HG02623 (cell line): Measurements from ENCODE around the gene THOC1.
"Not testable (repeated sequence)": the region's sequence is repeated elsewhere in the genome, so short reads cannot be mapped to it uniquely, and the experiment has no call there.

Experiments
- ATAC-seq: cut with Tn5 transposase; IDR thresholded peaks from one replicate; pipeline ENCODE4 v1.9.1; 2021; ENCODE audit warnings: moderate library complexity; ENCODE audit not compliant: unreplicated experiment

Gene THOC1, protein sequence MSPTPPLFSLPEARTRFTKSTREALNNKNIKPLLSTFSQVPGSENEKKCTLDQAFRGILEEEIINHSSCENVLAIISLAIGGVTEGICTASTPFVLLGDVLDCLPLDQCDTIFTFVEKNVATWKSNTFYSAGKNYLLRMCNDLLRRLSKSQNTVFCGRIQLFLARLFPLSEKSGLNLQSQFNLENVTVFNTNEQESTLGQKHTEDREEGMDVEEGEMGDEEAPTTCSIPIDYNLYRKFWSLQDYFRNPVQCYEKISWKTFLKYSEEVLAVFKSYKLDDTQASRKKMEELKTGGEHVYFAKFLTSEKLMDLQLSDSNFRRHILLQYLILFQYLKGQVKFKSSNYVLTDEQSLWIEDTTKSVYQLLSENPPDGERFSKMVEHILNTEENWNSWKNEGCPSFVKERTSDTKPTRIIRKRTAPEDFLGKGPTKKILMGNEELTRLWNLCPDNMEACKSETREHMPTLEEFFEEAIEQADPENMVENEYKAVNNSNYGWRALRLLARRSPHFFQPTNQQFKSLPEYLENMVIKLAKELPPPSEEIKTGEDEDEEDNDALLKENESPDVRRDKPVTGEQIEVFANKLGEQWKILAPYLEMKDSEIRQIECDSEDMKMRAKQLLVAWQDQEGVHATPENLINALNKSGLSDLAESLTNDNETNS

DNA sequence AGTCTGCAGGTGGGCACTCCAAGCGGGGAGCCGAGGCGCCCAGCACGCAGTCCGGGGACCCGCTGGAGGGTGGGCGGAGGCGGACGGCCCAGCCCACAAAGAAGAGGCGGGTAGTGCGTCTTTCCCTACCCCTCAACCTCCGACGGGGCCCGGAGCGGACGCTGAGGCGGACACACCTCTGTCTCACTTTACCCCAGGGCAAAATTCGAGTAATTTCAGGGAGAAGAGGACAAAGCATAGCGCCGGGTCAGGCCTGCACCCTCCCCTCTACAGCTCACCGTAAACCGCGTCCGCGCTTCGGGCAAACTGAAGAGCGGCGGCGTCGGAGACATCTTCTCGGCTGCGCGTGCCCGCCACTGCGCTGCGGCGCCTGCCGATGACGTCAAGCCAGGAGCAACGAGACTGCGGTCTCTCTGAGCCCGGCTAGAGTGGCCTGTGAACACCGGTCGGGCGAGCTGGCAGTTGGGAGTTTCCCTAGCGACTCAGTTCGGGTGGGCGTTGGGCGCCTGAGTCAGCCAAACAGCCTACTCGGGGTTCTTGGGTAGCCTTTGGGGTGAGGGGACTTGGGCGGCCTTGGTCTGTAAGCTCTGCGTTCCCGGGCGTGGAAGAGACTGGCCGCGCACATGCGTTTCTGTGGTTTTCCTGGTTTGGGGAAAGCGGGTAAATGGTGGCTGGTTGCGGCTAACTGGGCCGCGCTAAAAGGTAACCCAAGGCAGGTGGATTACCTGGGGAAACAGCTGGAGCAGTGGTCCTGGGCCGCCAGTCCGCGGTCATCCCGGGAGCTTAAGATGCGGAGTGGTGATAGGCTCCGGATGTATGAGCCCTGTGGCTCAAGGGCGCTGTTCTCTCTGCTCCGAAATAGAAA lies at the start of gene THOC1:
Gene THOC1 (minus strand): TSS at position 360 of the 865 bp plus-strand sequence. CDS start 28 bp downstream, at position 332.
- peak; percentile 87 for ATAC-seq

DNA sequence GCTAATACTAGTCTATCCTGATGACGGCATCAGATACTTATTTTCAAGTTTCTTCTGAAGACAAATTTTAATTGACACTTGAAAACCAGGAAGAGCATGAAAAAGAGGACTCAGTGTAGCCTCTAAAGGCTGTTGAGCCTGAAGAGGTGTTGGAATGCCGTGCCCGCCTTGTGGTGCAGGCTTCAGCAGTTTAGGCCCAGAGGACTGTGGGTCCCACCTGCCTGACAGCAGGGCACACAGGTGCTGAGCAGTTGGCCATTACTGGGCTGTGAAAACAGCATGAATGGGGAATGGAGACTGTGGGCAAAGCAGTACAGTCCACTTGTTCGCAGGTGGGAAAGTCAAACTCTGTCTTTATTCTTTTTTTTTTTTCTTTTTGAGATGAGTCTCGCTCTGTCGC lies 49.8 kb upstream of the THOC1 start:
- no peak for ATAC-seq

DNA sequence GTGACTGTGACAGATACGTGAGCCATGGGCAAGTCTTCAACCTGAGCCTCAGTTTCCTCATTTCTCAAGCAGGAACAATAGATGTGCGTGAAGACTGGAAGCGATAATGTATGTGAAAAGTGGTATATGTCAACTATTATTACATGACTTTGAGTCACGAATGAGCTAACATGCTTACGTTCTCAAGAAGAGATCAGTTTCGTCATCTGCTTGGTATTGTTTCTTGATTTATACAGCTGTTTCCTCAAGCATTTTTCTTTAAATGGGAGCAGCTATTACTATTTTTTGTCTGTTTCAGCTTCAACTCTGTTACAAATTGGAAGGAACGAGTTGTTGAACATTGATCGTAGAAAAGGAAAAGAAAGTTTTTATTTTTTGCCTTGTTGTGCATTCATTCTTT lies 48.5 kb upstream of the THOC1 start:
- ATAC-seq = no peak

DNA sequence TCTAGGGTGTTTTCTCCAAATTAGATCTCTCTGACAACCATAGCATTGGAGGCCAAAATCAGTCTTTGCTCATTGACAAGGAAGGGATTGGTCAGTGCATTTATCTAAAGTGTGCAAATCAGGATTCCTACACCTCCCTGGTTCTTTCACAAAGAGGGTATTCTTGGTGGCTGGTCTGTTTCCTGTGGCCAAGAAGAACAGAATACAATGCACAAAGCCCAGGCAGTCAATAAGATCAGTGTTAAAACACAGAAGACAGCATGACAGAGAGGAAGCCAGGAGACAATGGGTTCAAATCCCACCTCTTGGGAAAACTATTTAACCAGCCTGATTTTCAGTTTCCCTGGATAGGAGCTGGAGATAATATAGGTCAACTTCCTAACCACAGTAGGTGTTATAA lies 46.1 kb upstream of the THOC1 start:
- no peak for ATAC-seq

DNA sequence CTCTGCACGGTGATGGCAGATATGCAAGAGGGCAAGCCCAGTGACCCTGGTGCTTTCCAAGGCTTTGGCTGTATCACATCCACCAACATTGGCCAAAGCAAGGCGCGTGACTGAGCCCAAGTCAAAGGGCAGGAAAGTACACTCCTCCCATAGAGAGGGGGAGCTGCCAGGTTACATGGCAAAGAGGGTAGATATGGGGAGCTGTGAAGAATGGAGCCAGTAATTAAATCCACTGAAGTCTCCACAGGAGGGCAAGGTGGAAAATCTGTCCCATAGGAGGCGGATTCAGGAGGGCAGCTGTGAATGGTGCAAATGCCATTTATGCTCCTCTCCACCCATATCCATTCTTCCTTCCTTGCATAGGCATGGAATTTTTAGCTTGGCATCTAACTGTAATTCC lies 44.6 kb upstream of the THOC1 start:
- no peak for ATAC-seq

DNA sequence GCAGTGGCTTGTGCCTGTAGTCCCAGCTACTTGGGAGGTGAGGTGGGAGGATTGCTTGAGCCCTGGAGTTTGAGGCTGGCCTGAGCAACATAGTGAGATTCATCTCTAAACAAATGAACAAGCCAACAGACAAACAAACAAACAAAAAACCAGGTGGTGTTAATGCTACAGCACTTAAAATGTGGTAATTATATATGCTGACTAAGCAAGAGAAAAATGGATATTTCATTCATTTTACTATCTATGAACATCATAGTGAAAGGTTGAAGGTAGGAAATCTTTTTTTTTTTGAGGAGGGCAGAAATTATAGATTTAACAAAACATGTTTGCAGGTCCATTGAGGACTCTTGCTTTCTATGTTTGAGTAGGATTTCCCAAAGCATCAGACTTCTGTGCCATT lies 42.2 kb upstream of the THOC1 start:
- ATAC-seq = no peak

DNA sequence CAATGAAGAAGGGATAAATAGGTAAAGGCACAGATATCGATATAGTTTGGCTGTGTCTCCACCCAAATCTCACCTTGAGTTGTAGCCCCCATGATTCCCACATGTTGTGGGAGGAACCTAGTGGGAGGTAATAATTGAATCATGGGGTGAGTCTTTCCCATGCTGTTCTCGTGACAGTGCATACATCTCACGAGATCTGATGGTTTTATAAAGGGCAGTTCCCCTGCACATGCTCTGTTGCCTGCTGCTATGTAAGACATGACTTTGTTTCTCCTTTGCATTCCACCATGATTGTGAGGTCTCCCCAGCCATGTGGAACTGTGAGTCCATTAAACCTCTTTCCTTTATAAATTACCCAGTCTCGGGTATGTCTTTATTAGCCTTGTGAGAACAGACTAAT lies 40.2 kb upstream of the THOC1 start:
- not testable (repeated sequence) for ATAC-seq

DNA sequence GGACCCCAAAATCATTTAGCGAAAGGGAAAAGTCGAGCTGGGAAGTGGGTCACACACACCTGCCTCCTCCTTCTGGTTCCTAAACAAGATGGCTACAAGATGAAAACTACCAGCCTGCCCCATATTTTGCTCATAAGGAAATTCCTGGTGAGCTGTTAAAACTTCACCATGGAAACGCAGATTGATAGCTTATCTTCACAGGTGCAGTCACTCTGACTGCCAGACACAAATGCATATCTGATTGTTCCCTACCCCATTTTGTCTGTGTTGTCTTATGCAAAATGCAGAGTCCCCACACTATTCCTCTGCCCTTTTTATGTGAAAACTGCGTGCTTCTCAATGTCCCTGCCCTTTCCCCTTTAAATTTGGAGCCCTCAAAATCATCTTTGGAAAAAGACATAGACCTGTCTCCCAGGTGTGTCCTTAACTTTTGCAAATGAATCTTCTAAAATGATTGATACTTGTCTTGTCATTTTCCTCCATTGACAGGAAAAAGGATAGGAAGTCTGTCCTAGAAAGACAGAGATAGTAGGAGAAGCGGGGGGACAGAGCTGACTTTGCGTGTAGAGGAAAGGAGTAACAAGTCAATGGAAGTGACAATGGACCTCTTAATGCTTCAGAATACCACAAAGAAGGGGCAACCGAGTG lies 38.9 kb upstream of the THOC1 start:
- ATAC-seq = no peak

DNA sequence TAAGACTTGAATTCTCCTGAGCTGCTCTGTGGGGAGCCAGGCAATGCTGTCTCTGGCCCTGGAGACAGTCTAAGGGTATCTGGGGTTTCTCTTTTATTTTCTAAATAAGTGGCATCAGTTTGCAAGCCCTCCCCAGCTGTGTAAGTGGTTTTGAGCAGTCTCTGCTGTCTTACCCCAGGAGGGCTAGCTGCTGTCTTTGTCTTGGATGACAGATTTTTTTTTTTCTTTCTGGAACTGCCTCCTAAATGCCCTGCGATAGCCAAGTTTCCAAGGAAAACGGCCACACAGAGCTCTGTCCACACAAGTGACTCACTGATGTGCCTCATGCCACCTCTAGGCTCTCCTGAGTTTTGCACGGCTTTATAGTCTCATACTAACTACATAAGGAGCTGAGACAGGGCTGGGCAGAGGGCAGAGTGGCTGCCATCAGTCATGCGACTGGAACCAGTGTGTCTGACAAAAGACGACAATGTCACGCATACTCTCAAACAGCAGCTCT lies 37.2 kb upstream of the THOC1 start:
- no peak for ATAC-seq

DNA sequence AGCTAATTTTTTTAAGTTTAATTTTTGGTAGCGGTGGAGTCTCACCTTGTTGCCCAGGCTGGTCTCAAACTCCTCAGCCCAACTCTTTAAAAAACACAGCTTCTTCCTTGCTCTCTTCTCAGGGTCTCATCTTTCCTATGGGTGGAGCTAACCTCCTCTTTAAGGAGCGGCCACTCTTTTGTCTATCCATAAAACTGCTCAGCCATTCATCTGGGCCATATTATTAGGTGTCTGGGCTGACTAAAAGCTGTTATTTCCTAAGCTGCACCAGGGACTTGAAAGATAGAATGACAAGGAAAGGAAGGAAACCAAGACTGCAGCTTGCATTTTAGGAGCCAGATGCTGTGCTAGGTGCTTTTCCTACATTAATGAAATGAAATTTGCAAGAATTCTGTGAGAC lies 35.8 kb upstream of the THOC1 start:
- ATAC-seq = no peak

DNA sequence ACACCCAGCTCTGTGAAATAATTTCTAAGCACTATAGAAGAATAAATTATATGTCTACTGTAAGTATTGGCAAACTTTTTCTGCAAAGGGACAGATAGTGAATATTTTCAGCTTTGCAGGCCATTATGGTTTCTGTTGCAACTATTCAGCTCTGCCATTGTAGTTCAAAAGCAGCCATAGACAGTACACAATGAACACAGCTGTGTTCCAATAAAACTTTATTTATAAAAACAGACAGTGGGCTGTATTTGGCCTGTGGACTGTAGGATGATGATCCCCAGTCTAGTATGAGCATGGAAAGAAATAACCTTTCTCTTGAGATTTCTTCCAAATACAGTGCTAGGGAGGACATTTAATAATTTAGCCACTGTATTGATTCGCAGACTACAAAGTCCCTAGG lies 35.2 kb upstream of the THOC1 start:
- no peak for ATAC-seq

DNA sequence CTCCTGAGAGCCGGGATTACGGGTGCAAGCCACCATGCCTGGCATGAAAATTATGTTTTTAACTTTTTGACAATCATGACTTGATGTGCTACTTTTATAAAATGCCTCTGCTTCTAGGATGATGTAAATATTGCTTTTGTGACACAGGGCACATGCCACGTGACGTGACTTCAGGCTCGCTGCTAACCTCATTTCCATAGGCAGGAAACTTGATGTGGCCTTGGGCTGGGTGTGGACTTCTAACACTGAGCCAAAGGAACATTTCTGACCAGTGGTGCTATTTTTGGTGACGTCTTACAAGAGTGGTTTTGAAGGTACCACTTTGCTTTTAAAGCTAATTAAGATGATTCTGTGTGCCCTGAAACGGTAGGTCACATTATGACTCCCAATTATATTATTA lies 34.2 kb upstream of the THOC1 start:
- ATAC-seq = no peak

DNA sequence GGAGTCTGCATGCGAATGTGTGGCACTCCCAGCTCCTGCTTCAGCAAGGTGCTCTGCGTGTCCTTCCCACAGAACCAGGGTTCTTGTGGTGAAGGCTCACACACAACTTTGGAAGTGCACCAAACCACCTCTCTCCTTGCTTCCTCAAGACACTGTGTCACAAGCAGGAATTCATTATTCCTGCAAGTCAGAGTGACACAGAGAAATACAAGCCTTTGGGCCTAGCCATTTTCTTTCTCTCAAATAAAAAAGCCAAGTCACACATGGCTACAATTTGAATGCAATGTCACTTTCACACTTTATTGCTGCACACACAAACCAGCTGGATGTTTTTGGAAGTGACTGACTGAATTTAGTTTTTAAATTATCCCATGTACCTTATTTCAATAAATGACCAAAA lies 30.1 kb upstream of the THOC1 start:
- no peak for ATAC-seq

DNA sequence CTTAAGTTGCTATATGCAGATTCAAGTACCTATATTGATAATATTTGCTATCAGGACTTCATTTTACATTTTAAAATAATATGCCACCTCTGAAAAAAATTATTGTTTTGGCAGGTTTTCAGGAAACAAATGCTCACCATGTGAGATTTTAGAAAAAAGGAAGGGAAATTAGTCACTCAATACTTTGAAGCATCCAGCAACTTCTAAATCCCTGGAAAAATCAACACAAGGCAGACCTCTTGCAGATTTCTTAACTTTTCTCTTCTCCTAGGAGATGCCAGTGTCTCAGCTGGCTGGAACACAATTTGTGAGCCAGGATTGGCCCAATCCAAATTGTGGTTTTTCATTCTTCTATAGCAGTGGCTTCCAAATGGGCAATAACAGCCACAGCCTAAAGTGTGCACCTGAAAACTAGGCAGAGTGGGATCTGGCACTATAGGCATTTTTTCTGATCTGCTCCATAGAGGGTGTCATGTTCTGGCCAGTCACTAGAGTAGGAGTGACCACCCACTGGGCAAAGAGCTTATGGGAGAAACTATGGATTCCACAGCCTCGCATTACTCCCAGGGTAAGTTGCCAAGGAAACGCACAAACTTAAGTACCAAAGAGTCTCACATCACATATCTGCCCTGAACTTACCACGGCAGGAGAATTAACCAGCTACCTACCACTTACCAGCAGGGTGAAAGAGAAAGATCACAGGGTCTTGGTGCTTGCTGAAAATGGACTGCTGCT lies 28.1 kb upstream of the THOC1 start:
- ATAC-seq = no peak

DNA sequence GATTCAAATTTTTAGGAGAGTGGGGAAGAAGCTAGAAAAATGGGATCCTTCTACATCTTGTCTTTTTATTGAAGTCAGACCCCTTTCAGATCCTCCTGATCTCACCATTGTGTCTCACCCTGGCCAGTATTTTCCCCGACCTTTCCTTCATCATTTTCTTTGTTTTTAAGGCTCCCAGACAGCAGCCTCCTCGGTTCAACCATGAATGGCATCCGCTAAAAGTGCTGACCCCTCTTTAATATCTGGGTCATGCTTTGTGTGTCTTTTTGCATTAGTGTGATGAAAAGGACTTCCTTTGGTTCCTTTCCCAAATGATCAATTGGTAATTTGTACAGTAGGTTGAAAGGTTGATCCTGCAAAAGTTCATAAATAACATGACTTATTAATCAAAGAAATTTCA lies 26.7 kb upstream of the THOC1 start:
- ATAC-seq = no peak

DNA sequence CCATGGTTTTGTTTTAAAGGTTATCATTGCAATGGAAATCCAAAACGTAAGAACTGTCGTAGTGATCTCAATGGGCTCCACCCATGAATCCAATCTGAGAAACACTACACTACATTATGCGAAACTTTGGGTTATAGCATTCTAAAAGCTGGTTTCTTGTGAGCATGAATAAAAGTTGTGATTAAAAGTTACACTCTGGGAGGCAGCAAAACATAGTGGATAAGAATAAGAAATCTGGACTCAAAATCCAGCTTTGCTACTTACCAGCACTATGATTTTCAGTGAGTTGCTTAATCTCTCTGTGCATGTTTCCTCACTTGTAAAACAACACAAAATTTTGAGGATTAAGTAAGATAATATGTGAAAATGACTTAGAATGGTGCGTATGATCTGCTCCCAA lies 25.7 kb upstream of the THOC1 start:
- ATAC-seq = no peak

DNA sequence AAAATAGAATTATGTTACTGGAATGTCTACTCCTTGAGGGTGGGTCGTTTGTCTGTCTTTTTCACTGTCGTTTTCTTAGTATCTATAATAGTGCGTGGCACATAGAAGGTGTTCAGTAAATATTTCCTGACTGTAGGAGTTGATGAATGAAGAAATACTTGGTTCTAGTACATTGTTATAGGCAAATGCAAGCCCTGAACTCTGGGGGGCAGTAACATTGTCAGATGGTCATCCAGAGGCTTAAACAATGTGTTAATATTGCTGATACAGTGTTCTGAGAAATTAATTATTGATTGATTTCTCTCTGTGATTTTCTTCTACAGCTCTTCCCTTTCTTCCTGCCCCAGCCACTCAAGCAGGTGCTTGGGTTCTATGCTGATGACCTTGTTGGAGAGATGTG lies 24.4 kb upstream of the THOC1 start:
- no peak for ATAC-seq

DNA sequence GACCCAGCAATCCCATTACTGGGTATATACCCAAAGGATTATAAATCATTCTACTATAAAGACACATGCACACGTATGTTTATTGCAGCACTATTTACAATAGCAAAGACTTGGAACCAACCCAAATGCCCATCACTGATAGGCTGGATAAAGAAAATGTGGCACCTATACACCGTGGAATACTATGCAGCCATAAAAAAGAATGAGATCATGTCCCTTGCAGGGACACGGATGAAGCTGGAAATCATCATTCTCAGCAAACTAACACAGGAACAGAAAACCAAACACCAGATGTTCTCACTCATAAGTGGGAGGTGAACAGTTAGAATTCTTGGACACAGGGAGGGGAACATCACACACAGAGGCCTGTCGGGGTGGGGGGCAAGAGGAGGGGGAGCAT lies 22.1 kb upstream of the THOC1 start:
- not testable (repeated sequence) for ATAC-seq

DNA sequence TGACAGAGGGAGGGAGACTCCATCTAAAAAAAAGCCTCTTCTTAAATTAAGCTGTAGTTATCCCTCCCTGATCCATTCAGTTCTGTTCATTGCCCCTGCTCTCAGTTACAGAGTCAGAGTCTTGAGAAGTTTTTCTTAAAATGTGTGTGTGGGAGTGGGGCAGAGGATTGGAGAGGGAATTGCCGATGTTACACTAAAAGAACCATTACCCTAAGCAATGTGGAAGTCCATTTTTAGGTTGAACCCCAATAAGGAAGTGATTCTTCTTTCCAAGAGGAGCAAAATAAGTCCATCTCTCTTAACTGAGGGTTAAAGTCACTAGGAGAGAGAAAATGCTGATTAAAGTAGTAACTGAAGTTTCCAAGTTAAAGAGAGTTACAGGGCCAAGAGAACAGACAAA lies 21.2 kb upstream of the THOC1 start:
- no peak for ATAC-seq
